Measurements from ENCODE around the gene ENG.

GRCh38 chr9:127794001-127794791 lies 60.3 kb downstream of the ENG start:
- no peak for TF ChIP-seq CTCF (IDR thresholded peaks at IDR 0.05)
- no peak for TF ChIP-seq POLR2A (IDR thresholded peaks at IDR 0.05)
